Measurements from ENCODE around the gene LEF1. TPM values are rescaled to one million over a fixed set of nuclear protein-coding genes. Genes with fewer than 3 reads are reported as not detected.

Gene LEF1
- total and polyA plus RNA-seq, 9 of the 15 experiments (the other 6 are each of a cell fraction or from before 2014, with no cell fraction given), result 15.1 to 81.1 (median 29.7) TPM

GRCh38 chr4:108056418-108056817 is 112.3 kb downstream of the LEF1 start:
- no peak for ATAC-seq
- H3K9ac ChIP-seq (ENCODE audit: insufficient read depth in 1 of 2, low read depth in 2 of 2, low read length in 2 of 2), result no peak overlapping the region
- H3K4me1 ChIP-seq (replicated peaks in 1 of 2; ENCODE audit: control insufficient read depth in 2 of 2, insufficient read depth in 2 of 2, low read length in 2 of 2), result no peaks in the 10 kb centered on the region
- no peaks in the 10 kb centered on the region for H3K79me2 ChIP-seq (ENCODE audit: control insufficient read depth, insufficient read depth, low read length)
- TF ChIP-seq MTA1 (IDR thresholded peaks at IDR 0.05; ENCODE audit: borderline replicate concordance) (no peak), FOXA1 (IDR thresholded peaks at IDR 0.05; ENCODE audit: borderline replicate concordance) (no peak), EP400 (IDR thresholded peaks at IDR 0.05) (no peak), ZHX1 (conservative IDR thresholded peaks at IDR 0.05; ENCODE audit: low read length) (no peak), MLX (CRISPR knock-in tag; conservative IDR thresholded peaks at IDR 0.05) (no peak), NFYB (IDR thresholded peaks at IDR 0.05; ENCODE audit: extremely low read depth, insufficient read length) (no peak), ZNF280A (IDR thresholded peaks at IDR 0.05; ENCODE audit: low read depth, partially characterized antibody) (no peak), ZBTB34 (CRISPR knock-in tag; IDR thresholded peaks at IDR 0.05) (no peak), ZSCAN29 (IDR thresholded peaks at IDR 0.05) (no peak), ZNF76 (CRISPR knock-in tag; IDR thresholded peaks at IDR 0.05; ENCODE audit: borderline replicate concordance) (no peak), ZNF124 (CRISPR knock-in tag; IDR thresholded peaks at IDR 0.05) (no peak)
- no peak for FAIRE-seq
- no peak for DNase-seq (ENCODE audit: extremely low read depth in 1 of 4, low spot score in 3 of 4)
- in situ Hi-C loops (cut with MboI) (no loop called here), intact Hi-C loops (cut with micrococcal nuclease) (no loop called here)
- no TSS peak for BruUV-seq (replicated peaks)
- H3K27ac ChIP-seq (ENCODE audit: extremely low read depth, low read depth, low read length), result no peak overlapping the region
- ChIA-PET POLR2A (no interaction called here), CTCF (ENCODE audit: low intra/inter-chr PET ratio) (no interaction called here)
- H3K36me3 ChIP-seq (ENCODE audit: control insufficient read depth, insufficient read depth, low read length), result peaks cover 6% of the 10 kb centered on the region; the same call in 1 of the 3 replicates
- no peaks in the 10 kb centered on the region for H3K9me1 ChIP-seq (ENCODE audit: control insufficient read depth, insufficient read depth, low read length)
- no peaks in the 10 kb centered on the region for H4K20me1 ChIP-seq (replicated peaks; ENCODE audit: control insufficient read depth, insufficient read depth, low read length)
- no peak overlapping the region for H2AFZ ChIP-seq (ENCODE audit: low read depth, low read length)
- H3K9me3 ChIP-seq (replicated peaks; ENCODE audit: control insufficient read depth, insufficient read depth, low read depth, low read length), result no peaks in the 10 kb centered on the region
- 65% methylated on average over 6 of the region's 6 CpGs for WGBS (ENCODE audit: insufficient coverage, low coverage, missing lambda C conversion rate)
- no peaks in the 10 kb centered on the region for H3K27me3 ChIP-seq (ENCODE audit: control insufficient read depth in 2 of 2, insufficient read depth in 2 of 2, low read length in 2 of 2)
- H3K4me3 ChIP-seq, result no peak overlapping the region
- no peak overlapping the region for H3K4me2 ChIP-seq (ENCODE audit: insufficient read depth, low read length)

Data from K562 (cell line).